Measurements from ENCODE around the gene NR1H2. TPM values are rescaled to one million over a fixed set of nuclear protein-coding genes. Genes with fewer than 3 reads are reported as not detected.
A peak's percentile ranks its signal among the peaks of the same experiment; 100 is the strongest.

NR1H2 gene
- total and polyA plus RNA-seq, 12 donors: 64.0 to 125 (median 74.9) TPM

DNA sequence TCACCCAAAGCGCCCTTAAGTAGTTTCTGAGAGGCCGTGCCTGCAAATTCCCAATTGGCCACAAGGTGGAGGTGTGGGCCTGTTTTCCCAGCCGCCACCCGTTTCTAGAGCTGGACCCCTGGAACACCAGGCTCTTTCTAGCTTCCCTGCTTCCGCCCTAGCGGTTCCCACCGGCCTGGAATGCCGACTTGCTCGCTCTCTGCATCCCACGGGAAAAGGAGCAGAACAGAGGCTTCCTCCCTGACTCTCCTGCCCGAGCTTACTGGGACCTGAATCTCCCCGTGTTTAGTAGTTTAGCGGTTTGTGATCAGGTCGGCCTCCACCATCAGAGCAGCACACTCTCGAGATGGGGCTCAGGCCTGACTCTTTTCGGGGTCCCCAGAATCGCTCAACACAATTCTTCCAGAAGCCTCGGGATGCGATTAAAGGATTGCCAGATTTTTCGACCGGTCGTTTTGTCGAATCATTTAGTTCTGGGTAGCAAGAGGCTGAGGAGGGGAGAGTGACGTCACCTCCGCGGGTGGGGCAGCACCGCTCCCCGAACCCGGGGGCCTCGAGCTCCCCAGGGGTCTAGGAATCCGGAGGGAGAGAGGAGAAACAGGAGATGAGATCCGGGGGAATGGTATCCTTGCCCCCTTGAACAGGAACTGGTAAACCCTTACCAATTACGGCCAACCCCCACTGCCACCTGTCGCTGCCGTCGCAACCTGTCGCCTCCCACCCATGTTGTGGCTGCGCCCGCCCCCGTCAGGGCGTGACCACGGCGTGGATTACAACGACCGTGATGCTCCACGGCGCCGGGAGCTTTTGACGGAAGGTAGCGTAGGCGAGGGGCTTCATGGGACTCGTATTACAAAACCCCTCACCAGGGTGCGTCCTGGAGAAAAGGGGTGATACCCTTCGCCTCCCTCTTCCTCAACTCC lies 18.8 kb upstream of the NR1H2 start:
- peak; percentile 77 to 89 (median 80) for ATAC-seq
- no peaks in the 10 kb centered on the region for H3K9me3 ChIP-seq
- peak overlapping the region in 9 of 10 donors; percentile 77 to 88 (median 84) for H3K27ac ChIP-seq
- no peaks in the 10 kb centered on the region for H3K27me3 ChIP-seq
- peaks cover 0 to 16% (median 8%) of the 10 kb centered on the region in 9 donors for H3K4me1 ChIP-seq
- 9 to 10% methylated on average over 54 of the region's 54 CpGs for WGBS, 2 donors
- peak overlapping the region; percentile 35 to 67 (median 58) for H3K4me3 ChIP-seq
- intact Hi-C loops (cut with DNase I): loop anchor here in 6 of 10 donors (1.0 to 5.0 kb wide), 6 partner anchors 60 to 565 kb away; partner anchors contain the start of gene SPIB (in 2 of the 6)
- H3K36me3 ChIP-seq: no peaks in the 10 kb centered on the region
- DNase-seq: peak; percentile 75 to 79
- TF ChIP-seq, protein P1, sequence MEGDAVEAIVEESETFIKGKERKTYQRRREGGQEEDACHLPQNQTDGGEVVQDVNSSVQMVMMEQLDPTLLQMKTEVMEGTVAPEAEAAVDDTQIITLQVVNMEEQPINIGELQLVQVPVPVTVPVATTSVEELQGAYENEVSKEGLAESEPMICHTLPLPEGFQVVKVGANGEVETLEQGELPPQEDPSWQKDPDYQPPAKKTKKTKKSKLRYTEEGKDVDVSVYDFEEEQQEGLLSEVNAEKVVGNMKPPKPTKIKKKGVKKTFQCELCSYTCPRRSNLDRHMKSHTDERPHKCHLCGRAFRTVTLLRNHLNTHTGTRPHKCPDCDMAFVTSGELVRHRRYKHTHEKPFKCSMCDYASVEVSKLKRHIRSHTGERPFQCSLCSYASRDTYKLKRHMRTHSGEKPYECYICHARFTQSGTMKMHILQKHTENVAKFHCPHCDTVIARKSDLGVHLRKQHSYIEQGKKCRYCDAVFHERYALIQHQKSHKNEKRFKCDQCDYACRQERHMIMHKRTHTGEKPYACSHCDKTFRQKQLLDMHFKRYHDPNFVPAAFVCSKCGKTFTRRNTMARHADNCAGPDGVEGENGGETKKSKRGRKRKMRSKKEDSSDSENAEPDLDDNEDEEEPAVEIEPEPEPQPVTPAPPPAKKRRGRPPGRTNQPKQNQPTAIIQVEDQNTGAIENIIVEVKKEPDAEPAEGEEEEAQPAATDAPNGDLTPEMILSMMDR (IDR thresholded peaks at IDR 0.05): peak; percentile 83 to 94 (median 87)

DNA sequence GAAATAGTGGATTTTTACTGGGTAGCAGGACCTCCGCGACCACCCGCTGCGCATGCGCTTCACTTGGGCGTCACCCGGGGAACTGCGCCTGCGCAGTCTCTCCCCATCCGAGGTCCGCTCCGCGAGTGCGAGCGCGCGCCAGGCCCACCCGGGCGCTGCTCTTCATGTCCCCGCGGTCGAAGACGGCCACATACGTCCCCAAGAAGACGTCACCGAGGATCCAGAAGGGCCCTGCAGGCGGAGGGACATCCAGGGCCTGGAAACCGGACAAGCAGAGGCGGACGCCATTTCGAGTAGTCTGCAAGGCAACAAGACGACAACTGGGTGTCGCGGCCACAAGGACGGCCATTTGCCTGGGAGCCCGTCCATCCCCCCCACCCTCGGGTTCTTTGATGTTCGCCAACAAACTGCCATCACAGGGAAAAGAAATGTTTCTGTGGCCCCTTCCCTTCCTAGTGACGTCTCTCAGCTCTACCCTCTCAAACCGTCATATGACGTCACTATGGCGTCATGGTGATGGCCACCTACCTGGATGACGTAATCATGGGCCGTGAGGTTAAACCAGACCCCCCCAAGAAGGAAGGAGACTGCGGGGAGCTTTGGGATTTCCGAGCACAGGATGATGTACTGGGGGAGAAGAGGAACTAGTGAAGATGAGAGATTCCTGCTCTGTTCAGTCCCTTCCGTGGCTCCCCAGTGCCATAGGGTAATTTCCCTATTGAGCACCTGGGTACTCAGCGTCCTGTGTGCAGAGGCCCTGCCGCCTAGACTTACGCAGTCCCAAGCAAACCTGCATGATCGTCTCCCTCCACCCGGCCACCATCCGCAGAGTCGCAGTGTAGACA lies 17.6 kb upstream of the NR1H2 start:
- H3K27me3 ChIP-seq: no peaks in the 10 kb centered on the region
- H3K4me3 ChIP-seq: peak overlapping the region in 9 of 10 donors; percentile 35 to 67 (median 59)
- TF ChIP-seq, protein P1 (IDR thresholded peaks at IDR 0.05): no peak
- ATAC-seq (peak; percentile 69 to 81 (median 74)), DNase-seq (peak; percentile 55 to 86)
- 28 to 37% methylated on average over 54 of the region's 54 CpGs for WGBS, 2 donors
- H3K27ac ChIP-seq: peak overlapping the region in 9 of 10 donors; percentile 43 to 88 (median 84)
- H3K9me3 ChIP-seq: no peaks in the 10 kb centered on the region
- peaks cover 0 to 16% (median 8%) of the 10 kb centered on the region in 9 donors for H3K4me1 ChIP-seq
- intact Hi-C loops (cut with DNase I): loop anchor here in 6 of 10 donors (5.0 kb wide), 4 partner anchors 59 to 564 kb away; partner anchors contain the start of gene SPIB (in 2 of the 6)
- H3K36me3 ChIP-seq: no peaks in the 10 kb centered on the region

DNA sequence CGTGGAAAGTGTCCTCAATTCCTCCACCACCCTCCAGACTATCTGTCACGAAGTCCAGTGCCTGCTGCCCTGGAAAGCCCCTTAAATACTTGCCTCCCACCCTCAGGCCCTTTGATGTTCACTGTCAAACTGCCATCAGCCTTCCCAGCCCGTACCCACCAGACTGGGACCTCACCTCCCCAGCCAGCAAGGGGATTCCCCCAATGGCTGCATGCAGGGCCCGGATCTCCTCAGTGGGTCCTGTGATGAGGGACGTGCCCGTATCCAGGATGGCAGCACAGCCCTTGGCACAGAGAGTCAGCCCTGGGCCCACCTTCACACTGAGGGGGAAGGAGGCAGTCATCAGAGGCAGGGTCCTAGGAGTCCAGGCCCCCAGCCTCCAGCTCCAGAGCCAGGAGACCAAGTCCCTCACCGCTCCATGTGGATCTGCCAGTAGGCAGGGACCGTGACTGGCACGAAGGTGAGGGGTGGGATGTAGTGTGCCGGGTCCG lies 16.9 kb upstream of the NR1H2 start:
- no peaks in the 10 kb centered on the region for H3K27me3 ChIP-seq
- no peak overlapping the region for H3K27ac ChIP-seq
- DNase-seq: no peak
- H3K4me1 ChIP-seq: peaks cover 0 to 16% (median 8%) of the 10 kb centered on the region in 9 donors
- WGBS, 2 donors: 93 to 96% methylated on average over 11 of the region's 11 CpGs
- intact Hi-C loops (cut with DNase I): loop anchor here in 6 of 10 donors (5.0 kb wide), 4 partner anchors 58 to 563 kb away; partner anchors contain the start of gene SPIB (in 2 of the 6)
- H3K36me3 ChIP-seq: no peaks in the 10 kb centered on the region
- H3K9me3 ChIP-seq: no peaks in the 10 kb centered on the region
- H3K4me3 ChIP-seq: no peak overlapping the region
- peak in 1 of 8 donors; percentile 8 for ATAC-seq
- TF ChIP-seq, protein P1 (IDR thresholded peaks at IDR 0.05): no peak
